Thyroid gland (tissue), 4 donors: ENCODE measurements around the gene POLN. TPM values are rescaled to one million over a fixed set of nuclear protein-coding genes. Genes with fewer than 3 reads are reported as not detected.

ENCODE experiments used
- DNase-seq, 2 donors: peaks; one replicate each; pipeline ENCODE4 v3.0.0-alpha.2; 2019
- H3K27ac ChIP-seq, 3 donors: fragments of 200-600 bp; sonication (generic); 1 replicate in 2 of 3; 2 replicates in 1 of 3; pipeline ENCODE4 v1.5.1; 2016 to 2019; ENCODE audit warnings: mild to moderate bottlenecking in 1 of 3, moderate library complexity in 1 of 3
- H3K27me3 ChIP-seq: fragments of 200-600 bp; sonication (generic); one replicate; pipeline ENCODE4 v1.5.1; 2019
- H3K36me3 ChIP-seq, 2 donors: fragments of 200-600 bp; sonication (generic); one replicate each; pipeline ENCODE4 v1.5.1; 2016 to 2019
- H3K4me1 ChIP-seq, 2 donors: fragments of 200-600 bp; sonication (generic); one replicate each; pipeline ENCODE4 v1.5.1; 2017 to 2019
- H3K4me3 ChIP-seq, 3 donors: fragments of 200-600 bp; sonication (generic); replicated peaks in 1 of 3; 1 replicate in 2 of 3; 2 replicates in 1 of 3; pipeline ENCODE4 v1.5.1; 2016; ENCODE audit warnings: mild to moderate bottlenecking in 1 of 3
- H3K9me3 ChIP-seq: fragments of 200-600 bp; sonication (generic); one replicate; pipeline ENCODE4 v1.5.1; 2017
- POLR2A ChIP-seq, 2 donors: fragments of 450-650 bp; IDR thresholded peaks; one replicate each; pipeline ENCODE4 v1.6.1; 2017; ENCODE audit warnings: antibody characterized with exemption in 2 of 2, mild to moderate bottlenecking in 2 of 2, moderate library complexity in 1 of 2
- WGBS, 2 donors: methylation state at CpG; one replicate each; pipeline ENCODE4 v1.1.5; 2017; 5-methylcytosine and 5-hydroxymethylcytosine counted together
- intact Hi-C: fragments of 100-400 bp; cut with DNase I; formaldehyde crosslinking; loops from one replicate; pipeline ENCODE4 v1.15.1; 2023
- total RNA-seq, 4 donors: library from RNA; depleted of rRNA; stranded (reverse); fragments of >200 nt; gene quantifications; one replicate each; pipeline ENCODE4 v1.2.3, GENCODE V29; 2016
- TF ChIP-seq, protein P1 (sequence below), 6 experiments: fragments of 200-600 bp in 3 of 6; fragments of 450-650 bp in 3 of 6; sonication (generic) in 3 of 6; IDR thresholded peaks; one replicate each; pipeline ENCODE4 v1.5.1; 2016 to 2019; ENCODE audit warnings: antibody characterized with exemption in 6 of 6, mild to moderate bottlenecking in 2 of 6, inconsistent platforms in 1 of 6, moderate library complexity in 1 of 6

The POLN gene
- total RNA-seq, 4 donors from 2014 or later: 1.5 to 5.4 (median 3.0) TPM

DNA sequence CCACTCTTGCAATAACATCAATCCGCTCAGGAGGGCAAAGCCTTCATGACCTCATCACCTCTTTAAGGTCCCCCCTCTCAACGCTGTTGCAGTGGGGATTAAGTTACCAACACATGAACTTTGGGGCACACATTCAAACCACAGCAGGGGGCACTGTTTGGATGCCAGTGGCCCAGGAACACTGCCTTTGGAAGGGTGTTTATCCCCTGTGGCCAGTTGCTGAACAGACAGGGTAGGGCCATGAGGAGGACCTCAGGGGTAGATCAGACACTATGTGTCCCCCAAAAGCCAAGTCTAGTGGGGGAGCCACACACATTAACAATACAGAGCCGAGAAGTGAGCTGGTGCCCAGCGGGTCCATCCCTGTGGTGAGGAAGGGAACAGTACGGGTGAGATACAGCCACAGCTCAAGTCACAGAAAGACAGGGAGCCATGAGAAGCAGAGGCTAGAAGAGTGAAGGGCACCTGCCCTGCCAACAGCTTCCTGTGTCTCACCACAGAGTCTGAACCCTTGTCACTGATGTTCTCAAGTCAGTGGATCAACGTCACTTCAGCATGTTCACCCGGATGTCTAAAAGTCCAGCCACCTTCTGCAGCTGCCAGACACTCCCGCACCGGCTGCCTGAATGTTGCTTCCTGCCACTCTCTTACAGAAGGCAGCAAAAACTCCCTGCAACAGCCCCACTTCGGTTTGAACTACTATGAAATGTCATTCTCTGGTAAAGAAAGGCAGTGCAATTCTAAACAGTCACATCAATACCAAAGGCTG lies 39.8 kb upstream of the POLN start:
- Histone ChIP-seq H3K27me3 (no peaks in the 10 kb centered on the region), H3K36me3 (no peaks in the 10 kb centered on the region), H3K27ac (no peak overlapping the region), H3K4me1 (no peaks in the 10 kb centered on the region), H3K4me3 (no peak overlapping the region), H3K9me3 (no peaks in the 10 kb centered on the region)
- TF ChIP-seq, protein P1, sequence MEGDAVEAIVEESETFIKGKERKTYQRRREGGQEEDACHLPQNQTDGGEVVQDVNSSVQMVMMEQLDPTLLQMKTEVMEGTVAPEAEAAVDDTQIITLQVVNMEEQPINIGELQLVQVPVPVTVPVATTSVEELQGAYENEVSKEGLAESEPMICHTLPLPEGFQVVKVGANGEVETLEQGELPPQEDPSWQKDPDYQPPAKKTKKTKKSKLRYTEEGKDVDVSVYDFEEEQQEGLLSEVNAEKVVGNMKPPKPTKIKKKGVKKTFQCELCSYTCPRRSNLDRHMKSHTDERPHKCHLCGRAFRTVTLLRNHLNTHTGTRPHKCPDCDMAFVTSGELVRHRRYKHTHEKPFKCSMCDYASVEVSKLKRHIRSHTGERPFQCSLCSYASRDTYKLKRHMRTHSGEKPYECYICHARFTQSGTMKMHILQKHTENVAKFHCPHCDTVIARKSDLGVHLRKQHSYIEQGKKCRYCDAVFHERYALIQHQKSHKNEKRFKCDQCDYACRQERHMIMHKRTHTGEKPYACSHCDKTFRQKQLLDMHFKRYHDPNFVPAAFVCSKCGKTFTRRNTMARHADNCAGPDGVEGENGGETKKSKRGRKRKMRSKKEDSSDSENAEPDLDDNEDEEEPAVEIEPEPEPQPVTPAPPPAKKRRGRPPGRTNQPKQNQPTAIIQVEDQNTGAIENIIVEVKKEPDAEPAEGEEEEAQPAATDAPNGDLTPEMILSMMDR (IDR thresholded peaks at IDR 0.05): no peak
- no peak for TF ChIP-seq POLR2A (IDR thresholded peaks at IDR 0.05)
- intact Hi-C loops: no loop called here
- WGBS, 2 donors: 82 to 89% methylated on average over 8 to 10 of the region's 10 CpGs
- no peak for DNase-seq

DNA sequence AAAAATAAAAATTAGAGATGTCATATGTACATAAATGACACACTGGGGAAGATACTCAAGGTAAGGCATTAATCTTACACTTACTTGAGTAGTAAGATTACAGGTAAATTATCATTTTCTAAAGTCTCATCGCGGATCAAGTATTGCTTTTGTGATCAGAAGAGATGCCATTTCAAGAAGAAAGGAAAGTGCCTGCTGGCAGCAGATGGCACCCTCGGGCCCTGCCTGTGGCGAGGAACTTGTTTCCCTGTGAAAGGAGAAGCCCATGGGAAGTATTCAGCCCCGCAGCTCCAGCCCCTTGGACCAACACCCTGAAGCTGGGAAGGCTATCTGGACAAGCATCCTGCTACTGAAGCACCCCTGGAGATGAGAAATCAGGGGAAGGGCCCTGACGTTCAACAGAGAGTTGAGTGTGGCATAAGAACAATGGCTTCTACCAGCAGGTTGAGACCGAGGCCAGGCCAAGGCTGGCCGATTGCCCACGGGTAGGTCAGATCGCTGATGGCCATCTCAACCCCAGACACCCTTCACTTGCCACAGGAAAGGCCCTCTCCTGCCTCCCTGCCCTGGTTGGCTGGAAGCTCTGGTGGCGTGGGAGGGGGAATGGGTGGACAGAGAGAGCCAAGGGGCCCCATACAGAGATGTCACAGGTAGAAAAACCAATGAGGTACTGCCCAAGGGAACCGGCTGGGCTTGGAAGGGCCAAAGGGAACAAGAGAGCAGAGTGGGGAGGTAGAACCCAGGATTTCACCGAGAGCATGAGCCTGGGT lies 38.8 kb upstream of the POLN start:
- WGBS, 2 donors: 70 to 82% methylated on average over 10 to 13 of the region's 13 CpGs
- H3K36me3 ChIP-seq: no peaks in the 10 kb centered on the region
- TF ChIP-seq POLR2A (IDR thresholded peaks at IDR 0.05): no peak
- TF ChIP-seq, protein P1 (IDR thresholded peaks at IDR 0.05): no peak
- H3K4me1 ChIP-seq: no peaks in the 10 kb centered on the region
- no peak overlapping the region for H3K27ac ChIP-seq
- no peaks in the 10 kb centered on the region for H3K27me3 ChIP-seq
- intact Hi-C loops: no loop called here
- DNase-seq: peak; percentile 39 to 49
- H3K4me3 ChIP-seq: no peak overlapping the region
- H3K9me3 ChIP-seq: no peaks in the 10 kb centered on the region

DNA sequence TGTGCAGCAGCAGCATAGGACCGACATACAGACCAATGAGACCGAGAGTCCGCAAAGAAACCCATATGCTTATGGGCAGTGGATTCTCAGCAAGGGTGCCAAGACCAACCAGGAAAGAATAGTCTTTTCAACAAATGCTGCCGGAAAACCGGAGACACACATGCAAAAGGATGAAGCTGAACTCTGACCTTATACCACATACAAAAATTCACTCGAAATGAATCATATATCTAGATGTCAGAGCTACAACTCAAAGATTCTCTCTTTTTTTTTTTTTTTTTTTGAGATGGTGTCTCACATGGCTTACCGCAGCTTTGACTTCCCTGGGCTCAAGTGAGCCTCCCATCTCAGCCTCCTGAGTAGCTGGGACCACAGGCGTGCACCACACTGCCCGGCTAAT lies 36.0 kb upstream of the POLN start:
- Histone ChIP-seq H3K9me3 (no peaks in the 10 kb centered on the region), H3K27me3 (no peaks in the 10 kb centered on the region), H3K4me1 (no peaks in the 10 kb centered on the region), H3K4me3 (no peak overlapping the region), H3K36me3 (no peaks in the 10 kb centered on the region), H3K27ac (no peak overlapping the region)
- 96% methylated on average over 9 of the region's 9 CpGs for WGBS, 2 donors
- TF ChIP-seq, protein P1 (IDR thresholded peaks at IDR 0.05): no peak
- TF ChIP-seq POLR2A (IDR thresholded peaks at IDR 0.05): no peak
- no peak for DNase-seq
- intact Hi-C loops: no loop called here

DNA sequence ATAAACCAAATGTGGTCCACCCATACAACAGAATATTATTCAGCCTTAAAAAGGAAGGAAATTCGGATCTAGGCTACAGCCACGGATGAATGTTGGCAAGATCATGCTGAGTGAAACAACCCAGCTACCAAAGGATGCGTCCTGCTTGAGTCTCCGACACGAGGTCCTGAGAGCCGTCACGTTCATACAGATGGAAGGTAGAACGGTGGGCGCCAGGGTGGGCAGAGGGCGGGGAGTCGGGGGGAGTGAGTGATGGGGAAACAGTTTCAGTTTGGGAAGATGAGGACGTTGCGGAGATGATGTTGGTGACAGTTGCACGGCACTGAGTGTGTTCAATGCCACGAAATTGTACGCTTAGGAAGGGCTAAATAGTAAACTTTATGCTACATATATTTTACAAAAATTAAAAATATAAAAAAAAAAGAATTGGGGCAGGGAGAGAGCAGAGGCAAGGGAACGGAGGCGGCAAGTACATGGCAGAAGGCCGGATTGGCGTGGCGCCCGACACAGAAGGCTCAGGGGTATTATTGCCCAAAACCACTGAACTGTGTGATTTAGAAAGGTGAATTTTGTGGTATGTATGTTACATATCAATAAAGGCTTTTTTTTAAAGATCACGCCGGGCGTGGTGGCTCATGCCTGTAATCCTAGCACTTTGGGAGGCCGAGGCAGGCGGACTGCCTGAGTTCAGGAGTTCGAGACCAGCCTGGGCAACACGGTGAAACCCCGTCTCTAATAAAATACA lies 34.8 kb upstream of the POLN start:
- no peaks in the 10 kb centered on the region for H3K36me3 ChIP-seq
- no peak for DNase-seq
- 93 to 94% methylated on average over 30 of the region's 30 CpGs for WGBS, 2 donors
- H3K27me3 ChIP-seq: no peaks in the 10 kb centered on the region
- no peak overlapping the region for H3K27ac ChIP-seq
- TF ChIP-seq POLR2A (IDR thresholded peaks at IDR 0.05): no peak
- TF ChIP-seq, protein P1 (IDR thresholded peaks at IDR 0.05): no peak
- no peaks in the 10 kb centered on the region for H3K4me1 ChIP-seq
- no peak overlapping the region for H3K4me3 ChIP-seq
- no peaks in the 10 kb centered on the region for H3K9me3 ChIP-seq
- intact Hi-C loops: no loop called here
